GM13976 (cell line): ENCODE data around the gene USP2.

Experiments
- DNase-seq: peaks from one replicate; pipeline ENCODE4 v3.0.0; 2012; ENCODE audit warnings: low spot score
- CTCF ChIP-seq: IDR thresholded peaks from 2 replicates; pipeline ENCODE4 v1.5.1; 2012; ENCODE audit warnings: borderline replicate concordance, mild to moderate bottlenecking; ENCODE audit not compliant: insufficient read depth; ENCODE audit errors: extremely low read depth, missing control alignments, control extremely low read depth
- in situ Hi-C: fragments of 300-500 bp; cut with MboI; formaldehyde crosslinking; loops from one replicate; pipeline ENCODE4 v1.12.0; 2022; ENCODE audit warnings: low sequenced_read_pairs, mixed read lengths, inconsistent platforms; ENCODE audit not compliant: unreplicated experiment

The USP2 gene

GRCh38 chr11:119361941-119362725 lies 19.4 kb downstream of the USP2 start:
- TF ChIP-seq CTCF = no peak
- no peak for DNase-seq
- in situ Hi-C loops = no loop called here

DNA sequence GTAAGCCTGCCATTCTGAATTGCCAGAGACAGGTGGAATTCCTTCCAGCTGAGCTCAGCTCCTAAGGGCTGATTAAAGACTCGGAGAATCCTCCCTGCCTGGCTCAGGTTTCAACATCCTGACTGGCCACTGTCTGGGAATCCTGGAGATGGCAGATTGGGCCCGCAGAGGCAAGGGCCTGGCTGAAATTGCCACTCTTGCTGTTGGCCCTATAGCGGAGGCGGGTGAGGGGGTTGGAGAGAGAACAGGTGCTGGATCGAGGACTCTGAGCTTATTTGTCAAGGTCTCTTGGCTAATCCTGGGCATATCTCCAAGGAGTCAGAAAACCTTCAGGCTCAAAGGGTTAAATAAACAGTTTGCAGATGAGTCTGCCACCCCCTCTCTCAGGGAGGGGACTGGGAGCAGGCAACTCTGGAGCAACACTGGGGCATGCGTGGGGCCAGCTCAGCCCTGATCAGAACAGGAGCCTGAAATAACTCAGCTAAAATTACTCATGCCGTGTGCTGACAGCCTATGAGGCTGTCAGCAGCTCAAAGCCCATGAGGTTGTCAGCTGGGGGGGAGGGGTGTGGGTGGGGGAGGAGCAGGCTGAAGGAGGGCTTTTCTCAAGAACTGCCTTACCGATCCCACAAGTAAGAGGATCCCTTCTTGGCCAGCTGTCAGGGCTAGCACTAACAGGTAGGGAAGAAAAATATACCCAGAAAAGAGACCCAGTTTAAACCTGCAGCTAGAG lies 20.3 kb downstream of the USP2 start:
- peak; percentile 66 for DNase-seq
- in situ Hi-C loops = no loop called here
- no peak for TF ChIP-seq CTCF

GRCh38 chr11:119359365-119360214 lies 21.9 kb downstream of the USP2 start:
- no peak for TF ChIP-seq CTCF
- in situ Hi-C loops = loop anchor here (10.0 kb wide), 1 partner anchor 115 kb away; no protein-coding TSS in a partner anchor
- DNase-seq = no peak

DNA sequence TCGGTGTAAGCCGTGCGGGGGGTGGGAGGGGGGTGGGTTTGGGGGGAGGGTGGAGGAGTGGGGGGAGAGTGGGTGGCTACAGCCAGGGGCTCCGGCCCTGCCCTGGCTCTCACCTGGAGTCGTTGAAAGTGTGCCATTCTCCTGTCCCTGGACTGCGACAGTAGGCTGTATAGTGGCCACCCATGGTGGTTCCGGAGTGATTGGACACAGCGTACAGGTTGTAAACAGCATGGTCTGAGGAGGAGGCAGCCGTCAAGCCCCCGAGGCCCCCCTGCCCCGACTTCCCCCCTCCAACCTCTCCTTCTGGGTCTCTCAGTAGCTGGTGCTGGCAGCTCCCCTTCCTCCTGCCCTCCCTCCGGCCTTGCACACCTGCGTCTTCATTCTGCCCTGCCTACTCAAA lies 24.4 kb downstream of the USP2 start:
- in situ Hi-C loops = loop anchor here (10.0 kb wide), 1 partner anchor 118 kb away; no protein-coding TSS in a partner anchor

GRCh38 chr11:119356349-119357031 lies 25.0 kb downstream of the USP2 start:
- in situ Hi-C loops = loop anchor here (10.0 kb wide), 1 partner anchor 118 kb away; no protein-coding TSS in a partner anchor
- DNase-seq = peak; percentile 91
- peak; percentile 98 for TF ChIP-seq CTCF

More for the DNA sequence above, 24.4 kb downstream of the USP2 start:
- no peak for DNase-seq
- no peak for TF ChIP-seq CTCF

GRCh38 chr11:119355091-119355843 lies 26.2 kb downstream of the USP2 start:
- in situ Hi-C loops = loop anchor here (10.0 kb wide), 1 partner anchor 120 kb away; no protein-coding TSS in a partner anchor
- DNase-seq = no peak
- TF ChIP-seq CTCF = no peak
